CD4-positive, alpha-beta T cell treated with Interleukin-17A for 1 hour (primary cell): Measurements from ENCODE around the gene TP53I13.

Experiments used
- DNase-seq: peaks from one replicate; pipeline ENCODE4 v3.0.0-alpha.2; 2020

The TP53I13 gene

GRCh38 chr17:29594519-29595090 is 26.1 kb downstream of the TP53I13 start:
- no peak for DNase-seq

GRCh38 chr17:29595107-29595942 is 26.8 kb downstream of the TP53I13 start:
- no peak for DNase-seq

- DNase-seq, result no peak
Observed at GRCh38 chr17:29595943-29596774, 27.7 kb downstream of the TP53I13 start.

DNA sequence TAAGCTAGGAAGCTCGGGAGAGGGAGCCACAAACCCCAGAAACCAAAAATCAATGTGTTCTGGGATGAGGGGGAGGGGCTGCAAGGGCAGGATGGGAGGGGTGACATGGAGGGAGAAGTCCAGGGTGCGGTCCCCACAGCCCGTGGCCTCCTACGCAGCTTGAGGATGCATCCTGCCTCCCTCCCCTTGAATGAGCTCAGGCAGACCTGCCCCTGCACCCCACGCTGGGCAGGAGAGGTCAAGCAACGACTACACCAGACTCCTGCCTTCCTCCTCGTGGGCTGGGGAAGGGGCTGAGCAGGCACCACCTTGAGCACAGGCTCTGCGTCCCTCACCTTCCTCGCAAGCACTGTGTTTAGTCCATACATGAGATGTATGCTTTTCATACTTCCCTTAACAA is 28.3 kb downstream of the TP53I13 start:
- DNase-seq, result no peak

DNA sequence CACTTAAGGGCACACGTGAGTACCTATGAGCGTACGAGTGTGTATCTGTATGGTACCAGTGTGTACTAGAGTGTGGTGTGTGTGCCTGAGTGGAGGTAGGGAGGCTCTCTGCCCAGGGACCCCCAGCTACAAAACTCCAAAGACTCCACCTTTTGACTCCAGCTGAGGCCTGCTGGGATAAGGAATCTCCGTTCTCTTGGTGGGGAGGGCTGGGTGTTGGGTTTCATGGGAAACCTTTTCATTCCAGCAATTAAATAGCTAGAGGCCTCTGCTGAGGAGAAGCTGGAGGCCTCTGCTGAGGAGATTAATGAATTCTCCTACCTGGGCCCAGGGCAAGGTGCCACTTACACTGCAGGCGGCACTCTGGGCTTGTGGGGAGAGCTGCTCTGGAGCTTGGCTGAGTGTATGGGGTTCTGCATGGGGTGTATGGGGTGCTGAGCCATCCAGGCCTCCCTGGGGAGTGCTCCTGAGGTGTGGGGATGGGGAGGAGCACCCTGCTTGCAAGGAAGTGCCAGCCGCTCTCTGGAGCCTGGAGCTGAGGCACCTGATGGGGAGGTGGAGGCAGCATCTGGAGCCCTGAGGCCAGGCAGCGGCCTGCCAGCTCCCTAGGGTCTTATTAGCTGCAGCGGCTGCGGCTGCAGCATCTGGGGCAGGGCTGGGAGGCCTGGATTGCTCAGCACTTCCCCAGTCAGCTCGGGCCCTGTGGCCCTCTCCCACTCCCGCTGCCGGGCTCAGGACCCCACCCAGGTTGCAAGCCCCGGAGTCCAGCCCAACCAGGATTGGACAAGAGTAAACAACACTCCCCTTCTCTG is 29.1 kb downstream of the TP53I13 start:
- no peak for DNase-seq

DNA sequence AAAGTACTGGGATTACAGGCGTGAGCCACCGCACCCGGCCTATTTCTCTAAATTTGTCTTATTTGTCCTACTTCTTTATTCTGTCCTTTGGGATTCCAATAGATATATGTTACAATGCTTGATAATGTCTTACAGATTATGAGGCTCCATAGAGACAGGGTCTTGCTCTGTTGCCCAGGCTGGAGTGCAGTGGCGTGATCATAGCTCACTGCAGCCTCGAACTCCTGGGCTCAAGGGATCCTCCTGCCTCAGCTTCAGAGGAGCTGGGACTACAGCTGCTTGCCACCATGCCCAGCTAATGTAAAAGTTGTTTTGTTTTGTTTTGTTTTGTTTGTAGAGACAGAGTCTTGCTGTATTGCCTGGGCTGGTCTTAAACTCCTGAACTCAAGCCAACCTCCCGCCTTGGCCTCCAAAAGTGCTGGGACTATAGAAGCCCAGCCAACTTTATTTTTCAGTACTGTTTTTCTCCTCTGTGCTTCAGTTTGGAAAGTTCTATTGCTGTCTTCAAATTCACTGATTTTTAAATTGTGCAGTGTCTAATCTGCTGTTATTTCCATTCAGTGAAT is 34.7 kb downstream of the TP53I13 start:
- no peak for DNase-seq

DNA sequence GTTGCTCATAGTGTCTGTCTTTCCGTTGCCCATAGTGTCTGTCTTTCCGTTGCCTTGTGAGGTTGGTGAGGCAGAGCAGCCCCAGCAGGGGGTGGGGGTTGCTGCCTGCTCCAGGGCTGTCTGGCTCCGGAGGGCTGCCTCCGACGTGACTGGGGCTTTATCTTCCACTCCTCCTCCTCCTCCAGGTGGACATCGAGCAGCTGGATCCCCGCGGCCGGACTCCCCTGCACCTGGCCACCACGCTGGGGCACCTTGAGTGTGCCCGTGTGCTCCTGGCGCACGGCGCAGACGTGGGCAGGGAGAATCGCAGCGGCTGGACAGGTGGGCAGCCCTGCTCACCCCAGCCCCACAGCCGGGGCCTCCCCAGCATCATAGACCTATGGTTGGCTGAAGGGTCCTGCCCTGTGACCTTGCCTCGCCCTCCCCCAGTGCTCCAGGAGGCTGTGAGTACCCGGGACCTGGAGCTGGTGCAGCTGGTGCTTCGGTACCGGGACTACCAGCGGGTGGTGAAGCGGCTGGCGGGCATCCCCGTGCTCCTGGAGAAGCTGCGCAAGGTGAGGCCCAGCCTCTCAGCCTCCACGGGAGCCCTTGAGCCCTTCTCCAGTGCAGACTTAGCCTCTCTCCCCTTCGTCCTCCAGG is 39.2 kb downstream of the TP53I13 start:
- no peak for DNase-seq

- no peak for DNase-seq
Observed at GRCh38 chr17:29608986-29609385, 40.5 kb downstream of the TP53I13 start.

GRCh38 chr17:29610395-29610794 is 41.9 kb downstream of the TP53I13 start:
- DNase-seq, result no peak

- no peak for DNase-seq
Observed at GRCh38 chr17:29611351-29612093, 43.0 kb downstream of the TP53I13 start.

DNA sequence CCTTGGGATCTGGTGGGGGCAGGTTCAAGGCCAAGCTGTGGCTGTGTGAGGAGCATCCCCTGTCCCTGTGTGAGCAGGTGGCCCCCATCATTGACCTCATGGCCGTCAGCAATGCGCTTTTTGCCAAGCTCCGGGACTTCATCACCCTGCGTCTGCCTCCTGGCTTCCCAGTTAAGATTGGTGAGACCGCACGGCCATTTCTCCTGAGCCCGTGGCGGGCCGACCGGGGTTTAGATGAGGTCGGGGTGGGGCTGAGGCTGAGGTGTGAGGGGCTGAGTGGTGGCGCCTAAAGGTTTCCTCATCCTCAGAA is 43.5 kb downstream of the TP53I13 start:
- DNase-seq, result no peak

DNA sequence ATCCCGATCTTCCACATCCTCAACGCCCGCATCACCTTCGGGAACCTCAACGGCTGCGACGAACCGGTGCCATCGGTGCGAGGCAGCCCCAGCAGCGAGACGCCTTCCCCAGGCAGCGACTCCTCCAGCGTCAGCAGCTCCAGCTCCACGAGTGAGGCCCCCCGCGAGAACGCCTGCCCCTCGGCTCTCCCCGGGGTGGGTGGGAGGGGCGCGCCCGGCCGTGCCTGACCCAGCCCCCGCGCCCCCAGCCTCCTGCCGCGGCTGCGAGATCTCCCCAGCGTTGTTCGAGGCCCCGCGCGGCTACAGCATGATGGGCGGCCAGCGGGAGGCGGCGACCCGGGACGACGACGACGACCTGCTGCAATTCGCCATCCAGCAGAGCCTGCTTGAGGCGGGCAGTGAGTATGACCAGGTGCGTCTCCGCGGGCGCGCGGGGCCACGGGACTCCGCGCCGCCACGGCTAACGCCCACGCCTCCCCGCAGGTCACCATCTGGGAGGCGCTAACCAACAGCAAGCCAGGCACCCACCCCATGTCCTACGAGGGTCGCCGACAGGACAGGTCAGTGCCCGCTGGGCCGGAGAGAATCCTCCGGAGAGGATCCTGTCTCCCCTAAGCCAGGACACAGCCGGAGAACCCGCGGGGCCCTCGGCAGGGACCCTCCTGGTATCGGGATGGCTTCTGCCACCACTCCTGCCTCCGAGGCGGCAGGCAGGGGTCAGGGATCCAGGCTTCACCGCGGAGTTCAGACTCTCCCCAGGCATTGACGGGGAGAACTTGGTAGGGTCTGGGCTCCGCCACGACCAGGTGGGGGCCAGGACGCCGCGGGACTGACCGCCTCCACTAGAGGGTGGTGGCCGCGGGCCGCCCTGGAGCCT is 44.1 kb downstream of the TP53I13 start:
- DNase-seq, result no peak

DNA sequence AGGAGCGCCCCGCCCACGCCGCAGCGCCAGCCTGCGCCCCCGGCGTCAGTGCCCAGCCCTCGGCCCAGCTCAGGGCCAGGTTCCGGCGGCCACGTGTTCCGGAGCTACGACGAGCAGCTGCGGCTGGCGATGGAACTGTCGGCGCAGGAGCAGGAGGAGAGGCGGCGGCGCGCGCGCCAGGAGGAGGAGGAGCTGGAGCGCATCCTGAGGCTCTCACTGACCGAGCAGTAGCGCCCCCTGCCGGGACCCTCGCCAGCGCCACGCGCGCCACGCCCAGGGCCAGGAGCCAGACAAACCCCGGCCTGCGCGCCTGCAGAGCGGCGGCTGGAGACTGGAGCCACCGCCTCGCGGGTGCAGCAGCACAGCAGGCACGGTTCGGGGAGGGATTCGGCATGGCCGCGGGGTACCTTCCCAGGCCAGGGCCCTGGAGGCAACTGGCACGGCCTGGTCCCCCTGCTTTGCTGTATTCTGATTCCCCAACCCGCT is 44.9 kb downstream of the TP53I13 start:
- peak; percentile 93 for DNase-seq

GRCh38 chr17:29613856-29614255 is 45.4 kb downstream of the TP53I13 start:
- no peak for DNase-seq

DNA sequence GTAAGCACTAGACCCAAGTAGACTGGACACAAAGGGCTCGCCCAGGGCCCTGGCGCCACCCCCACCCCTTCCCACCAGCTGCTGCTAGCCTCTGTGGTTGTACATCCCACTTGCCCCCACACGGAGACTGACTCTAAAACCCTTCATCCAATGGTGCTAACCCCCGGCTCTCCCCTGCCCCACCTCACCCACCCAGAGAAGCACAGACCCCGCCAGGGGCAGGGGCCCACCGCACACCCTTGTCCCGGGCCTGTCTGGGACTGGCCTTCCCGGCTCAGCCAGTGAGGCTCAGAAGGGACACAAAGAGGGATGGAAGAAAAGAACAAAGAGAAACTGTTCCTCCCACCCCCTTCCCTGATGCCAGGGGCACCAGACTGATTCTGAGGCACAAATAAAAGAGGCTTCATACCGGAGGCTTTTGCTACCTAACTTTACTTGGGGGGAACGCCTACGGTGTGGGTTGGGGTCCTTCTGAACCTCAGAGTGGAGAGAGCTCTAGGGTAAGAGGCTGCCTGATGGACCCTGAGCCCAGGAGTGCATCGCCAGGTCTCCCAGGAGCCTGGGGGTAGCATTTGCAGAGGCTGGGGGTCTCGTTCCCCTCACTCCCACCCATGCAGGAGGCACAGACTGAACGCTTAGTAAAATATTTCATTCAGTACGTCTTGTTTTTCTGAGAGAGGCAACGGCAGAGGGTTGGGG is 46.0 kb downstream of the TP53I13 start:
- DNase-seq, result no peak

- DNase-seq, result peak; percentile 81
Observed at GRCh38 chr17:29615048-29615385, 46.5 kb downstream of the TP53I13 start.

GRCh38 chr17:29615492-29616299 is 47.2 kb downstream of the TP53I13 start:
- DNase-seq, result peak; percentile 88

GRCh38 chr17:29616300-29617048 is 48.0 kb downstream of the TP53I13 start:
- DNase-seq, result no peak
